OCI-LY3 (cell line): Measurements from ENCODE around the gene MRGPRE.

Source experiments
- H2AFZ ChIP-seq: fragments of 200-600, 300-600 bp; shearing (Covaris generic); 2 replicates; pipeline ENCODE4 v1.6.0; 2014; ENCODE audit warnings: antibody characterized with exemption, low read depth, low read length
- H3K27ac ChIP-seq: fragments of 200-600, 300-600 bp; sonication (generic); 2 replicates; pipeline ENCODE4 v1.5.1; 2014; ENCODE audit warnings: mild to moderate bottlenecking, low read length, moderate library complexity, mixed read lengths
- H3K27me3 ChIP-seq: fragments of 200-600, 300-600 bp; sonication (generic); 2 replicates; pipeline ENCODE4 v1.6.1; 2014; ENCODE audit warnings: low read depth, low read length, mixed read lengths
- H3K36me3 ChIP-seq: fragments of 200-600, 300-600 bp; sonication (generic); replicated peaks from 2 replicates; pipeline ENCODE3; 2014; ENCODE audit warnings: low read depth, low read length, mixed read lengths
- H3K4me1 ChIP-seq: fragments of 300-600, 200-600 bp; sonication (generic); 2 replicates; pipeline ENCODE4 v1.6.1; 2014; ENCODE audit warnings: low read length, mixed read lengths
- H3K4me2 ChIP-seq: fragments of 200-600, 300-600 bp; sonication (generic); 2 replicates; pipeline ENCODE4 v1.6.1; 2014; ENCODE audit warnings: low read length, mixed read lengths
- H3K4me3 ChIP-seq: fragments of 300-600, 200-600 bp; sonication (generic); 2 replicates; pipeline ENCODE4 v1.5.1; 2014; ENCODE audit warnings: antibody characterized with exemption, mild to moderate bottlenecking, low read length, moderate library complexity
- H3K79me2 ChIP-seq: fragments of 300-600, 200-600 bp; shearing (Covaris generic); 2 replicates; pipeline ENCODE4 v1.6.1; 2014; ENCODE audit warnings: mild to moderate bottlenecking, low read length, mixed read lengths
- H3K9ac ChIP-seq: fragments of 300-600, 200-600 bp; shearing (Covaris generic); 2 replicates; pipeline ENCODE4 v1.6.0; 2014; ENCODE audit warnings: mild to moderate bottlenecking, low read length, moderate library complexity
- H3K9me3 ChIP-seq: fragments of 200-600, 300-600 bp; shearing (Covaris generic); 2 replicates; pipeline ENCODE4 v1.6.1; 2014; ENCODE audit warnings: low read length, mixed read lengths; ENCODE audit not compliant: insufficient read depth
- H4K20me1 ChIP-seq: fragments of 200-600, 300-600 bp; sonication (generic); 2 replicates; pipeline ENCODE4 v1.6.1; 2016; ENCODE audit warnings: low read length, mixed read lengths; ENCODE audit not compliant: insufficient read depth
- CTCF ChIP-seq: fragments of 200-600, 300-600 bp; sonication (generic); IDR thresholded peaks from 2 replicates; pipeline ENCODE4 v1.5.1; 2014; ENCODE audit warnings: antibody characterized with exemption, low read length, low read depth
- EZH2phosphoT487 ChIP-seq: fragments of 200-600 bp; shearing (Covaris generic); IDR thresholded peaks from 2 replicates; pipeline ENCODE4 v1.6.1; 2018; ENCODE audit warnings: antibody characterized with exemption, mixed run types, low read depth

The MRGPRE gene

GRCh38 chr11:3195251-3196160 is 36.7 kb downstream of the MRGPRE start:
- Histone ChIP-seq H3K9me3 (no peaks in the 10 kb centered on the region), H2AFZ (no peak overlapping the region)

GRCh38 chr11:3194016-3194816 is 38.0 kb downstream of the MRGPRE start:
- Histone ChIP-seq H3K4me1 (no peaks in the 10 kb centered on the region), H3K79me2 (no peaks in the 10 kb centered on the region), H3K4me2 (no peak overlapping the region), H3K27ac (no peak overlapping the region), H4K20me1 (no peaks in the 10 kb centered on the region), H3K9me3 (no peaks in the 10 kb centered on the region), H3K36me3 (no peaks in the 10 kb centered on the region), H3K9ac (no peak overlapping the region), H2AFZ (no peak overlapping the region), H3K4me3 (no peak overlapping the region), H3K27me3 (no peaks in the 10 kb centered on the region)
- no peak for TF ChIP-seq CTCF
- TF ChIP-seq EZH2phosphoT487: no peak

More at GRCh38 chr11:3195251-3196160, 36.7 kb downstream of the MRGPRE start:
- Histone ChIP-seq H3K4me2 (no peak overlapping the region), H3K27ac (no peak overlapping the region), H3K36me3 (no peaks in the 10 kb centered on the region), H3K79me2 (no peaks in the 10 kb centered on the region), H4K20me1 (no peaks in the 10 kb centered on the region), H3K4me3 (no peak overlapping the region), H3K9ac (no peak overlapping the region), H3K27me3 (peaks cover 5% of the 10 kb centered on the region; the same call in 1 of the 2 replicates), H3K4me1 (no peaks in the 10 kb centered on the region)
- TF ChIP-seq EZH2phosphoT487 (no peak), CTCF (no peak)

GRCh38 chr11:3193373-3194015 is 38.7 kb downstream of the MRGPRE start:
- H3K27ac ChIP-seq: no peak overlapping the region
- TF ChIP-seq CTCF (no peak), EZH2phosphoT487 (no peak)
- no peaks in the 10 kb centered on the region for H3K4me1 ChIP-seq
- H3K9me3 ChIP-seq: no peaks in the 10 kb centered on the region
- no peaks in the 10 kb centered on the region for H3K79me2 ChIP-seq
- H3K9ac ChIP-seq: no peak overlapping the region
- no peaks in the 10 kb centered on the region for H3K27me3 ChIP-seq
- no peak overlapping the region for H3K4me2 ChIP-seq
- H4K20me1 ChIP-seq: no peaks in the 10 kb centered on the region
- H2AFZ ChIP-seq: no peak overlapping the region
- no peak overlapping the region for H3K4me3 ChIP-seq
- H3K36me3 ChIP-seq: no peaks in the 10 kb centered on the region
